HG03097 (cell line): ENCODE data around the gene CUBN.
"Not testable (repeated sequence)": the region's sequence is repeated elsewhere in the genome, so short reads cannot be mapped to it uniquely, and the experiment has no call there.

Source experiments
- ATAC-seq: cut with Tn5 transposase; IDR thresholded peaks from one replicate; pipeline ENCODE4 v1.9.1; 2021; ENCODE audit not compliant: unreplicated experiment, low FRiP score

The CUBN gene

GRCh38 chr10:17143055-17143690 lies 13.6 kb upstream of the CUBN start:
- no peak for ATAC-seq

- ATAC-seq = no peak
Observed at GRCh38 chr10:17141504-17142229, 12.1 kb upstream of the CUBN start.

- no peak for ATAC-seq
Observed at GRCh38 chr10:17140386-17140761, 10.8 kb upstream of the CUBN start.

- ATAC-seq = no peak
Observed at GRCh38 chr10:17138460-17139042, 8.9 kb upstream of the CUBN start.

GRCh38 chr10:17134737-17135260 lies 5.2 kb upstream of the CUBN start:
- ATAC-seq = no peak

- ATAC-seq = no peak
Observed at GRCh38 chr10:17134282-17134681, 4.7 kb upstream of the CUBN start.

- no peak for ATAC-seq
Observed at GRCh38 chr10:17128261-17128660, 1.4 kb downstream of the CUBN start.

GRCh38 chr10:17126327-17126726 lies 3.3 kb downstream of the CUBN start:
- ATAC-seq = no peak

GRCh38 chr10:17125206-17125893 lies 4.3 kb downstream of the CUBN start:
- ATAC-seq = no peak

- ATAC-seq = no peak
Observed at GRCh38 chr10:17123961-17124360, 5.7 kb downstream of the CUBN start.

GRCh38 chr10:17122726-17123661 lies 6.6 kb downstream of the CUBN start:
- ATAC-seq = no peak

- ATAC-seq = no peak
Observed at GRCh38 chr10:17122052-17122451, 7.6 kb downstream of the CUBN start.

- ATAC-seq = no peak
Observed at GRCh38 chr10:17120694-17121093, 8.9 kb downstream of the CUBN start.

- no peak for ATAC-seq
Observed at GRCh38 chr10:17119845-17120244, 9.8 kb downstream of the CUBN start.

GRCh38 chr10:17116193-17116592 lies 13.4 kb downstream of the CUBN start:
- ATAC-seq = no peak

- ATAC-seq = no peak
Observed at GRCh38 chr10:17115683-17116082, 13.9 kb downstream of the CUBN start.

GRCh38 chr10:17114878-17115444 lies 14.7 kb downstream of the CUBN start:
- not testable (repeated sequence) for ATAC-seq

GRCh38 chr10:17113889-17114540 lies 15.6 kb downstream of the CUBN start:
- no peak for ATAC-seq

GRCh38 chr10:17113346-17113745 lies 16.3 kb downstream of the CUBN start:
- no peak for ATAC-seq
